SH-SY5Y (cell line): ENCODE measurements around the gene PAQR8.

Experiments used
- GATA2 ChIP-seq: IDR thresholded peaks from 2 replicates; pipeline ENCODE4 v1.6.1; 2011; ENCODE audit warnings: mild to moderate bottlenecking, low read depth, low read length
- GATA3 ChIP-seq: IDR thresholded peaks from 2 replicates; pipeline ENCODE4 v1.6.1; 2011; ENCODE audit warnings: low read depth, mild to moderate bottlenecking, low read length, moderate library complexity

- TF ChIP-seq GATA3, result no peak
- TF ChIP-seq GATA2, result no peak
Observed at GRCh38 chr6:52426667-52427066, 64.7 kb downstream of the PAQR8 start.
